Measurements from ENCODE around the gene AP1G1.
"Not testable (repeated sequence)": the region's sequence is repeated elsewhere in the genome, so short reads cannot be mapped to it uniquely, and the experiment has no call there.

The AP1G1 gene

GRCh38 chr16:71808593-71809459 lies at the start of gene AP1G1:
Gene AP1G1, minus strand, starts transcription at chr16:71808834. Its CDS starts 19,355 bp downstream, at chr16:71789479.
- peak; percentile 97 for DNase-seq

GRCh38 chr16:71855937-71856662 lies 47.5 kb upstream of the AP1G1 start:
- DNase-seq: no peak

- DNase-seq: peak; percentile 24
These were observed 45.8 kb upstream of the AP1G1 start for GRCh38 chr16:71854369-71854948.

GRCh38 chr16:71853413-71853812 lies 44.8 kb upstream of the AP1G1 start:
- no peak for DNase-seq

GRCh38 chr16:71852561-71852960 lies 43.9 kb upstream of the AP1G1 start:
- no peak for DNase-seq

GRCh38 chr16:71852158-71852557 lies 43.5 kb upstream of the AP1G1 start:
- DNase-seq: no peak

GRCh38 chr16:71851746-71852145 lies 43.1 kb upstream of the AP1G1 start:
- no peak for DNase-seq

- no peak for DNase-seq
These were observed 40.0 kb upstream of the AP1G1 start for GRCh38 chr16:71848622-71849021.

GRCh38 chr16:71847096-71847495 lies 38.5 kb upstream of the AP1G1 start:
- no peak for DNase-seq

GRCh38 chr16:71846431-71846830 lies 37.8 kb upstream of the AP1G1 start:
- peak; percentile 9 for DNase-seq

- peak; percentile 90 for DNase-seq
These were observed 37.2 kb upstream of the AP1G1 start, which contains the start of gene ATXN1L for GRCh38 chr16:71845639-71846430. Gene ATXN1L, plus strand, starts transcription at chr16:71845976. Its CDS starts 3,765 bp downstream, at chr16:71849741.

GRCh38 chr16:71843572-71843971 lies 34.9 kb upstream of the AP1G1 start:
- DNase-seq: no peak

GRCh38 chr16:71840052-71840451 lies 31.4 kb upstream of the AP1G1 start:
- peak; percentile 36 for DNase-seq

- no peak for DNase-seq
These were observed 28.5 kb upstream of the AP1G1 start for GRCh38 chr16:71837150-71837549.

- DNase-seq: no peak
These were observed 25.7 kb upstream of the AP1G1 start for GRCh38 chr16:71834291-71834690.

GRCh38 chr16:71832112-71832511 lies 23.5 kb upstream of the AP1G1 start:
- DNase-seq: not testable (repeated sequence)

GRCh38 chr16:71831698-71832097 lies 23.1 kb upstream of the AP1G1 start:
- not testable (repeated sequence) for DNase-seq

- no peak for DNase-seq
These were observed 21.7 kb upstream of the AP1G1 start for GRCh38 chr16:71830359-71830758.

GRCh38 chr16:71826533-71827017 lies 17.9 kb upstream of the AP1G1 start:
- DNase-seq: no peak

GRCh38 chr16:71817155-71817500 lies 8.5 kb upstream of the AP1G1 start:
- not testable (repeated sequence) for DNase-seq

- DNase-seq: no peak
These were observed 2.7 kb upstream of the AP1G1 start for GRCh38 chr16:71811261-71811803.

- not testable (repeated sequence) for DNase-seq
These were observed 1.5 kb upstream of the AP1G1 start for GRCh38 chr16:71810155-71810530.
